GM21723 (cell line): Measurements from ENCODE around the gene C1QB.

Experiments
- ATAC-seq: cut with Tn5 transposase; IDR thresholded peaks from one replicate; pipeline ENCODE4 v1.9.1; 2021; ENCODE audit warnings: mild to moderate bottlenecking, moderate library complexity; ENCODE audit not compliant: unreplicated experiment

The C1QB gene, protein sequence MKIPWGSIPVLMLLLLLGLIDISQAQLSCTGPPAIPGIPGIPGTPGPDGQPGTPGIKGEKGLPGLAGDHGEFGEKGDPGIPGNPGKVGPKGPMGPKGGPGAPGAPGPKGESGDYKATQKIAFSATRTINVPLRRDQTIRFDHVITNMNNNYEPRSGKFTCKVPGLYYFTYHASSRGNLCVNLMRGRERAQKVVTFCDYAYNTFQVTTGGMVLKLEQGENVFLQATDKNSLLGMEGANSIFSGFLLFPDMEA

DNA sequence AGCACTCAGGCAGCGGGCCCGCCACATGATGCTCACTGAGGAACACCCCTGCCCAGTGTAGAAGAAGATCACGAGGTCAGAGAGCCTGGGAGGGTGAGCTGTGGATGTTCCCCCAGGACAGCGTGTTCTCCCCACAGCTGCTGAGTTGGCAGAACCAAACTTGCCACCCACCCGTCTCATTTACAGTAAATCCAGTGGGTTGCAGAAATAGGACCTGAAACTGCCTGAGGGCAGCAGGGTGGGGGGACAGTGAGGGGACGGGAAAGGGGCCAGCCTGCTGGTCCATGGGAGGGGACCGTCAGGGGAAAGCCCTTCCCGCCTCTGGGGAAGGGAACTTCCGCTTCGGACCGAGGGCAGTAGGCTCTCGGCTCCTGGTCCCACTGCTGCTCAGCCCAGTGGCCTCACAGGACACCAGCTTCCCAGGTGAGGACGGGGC is at the start of gene C1QB:
Gene C1QB (plus strand): TSS at position 356 of the 436 bp plus-strand sequence. CDS start 6,227 bp downstream, outside the sequence.
- no peak for ATAC-seq

DNA sequence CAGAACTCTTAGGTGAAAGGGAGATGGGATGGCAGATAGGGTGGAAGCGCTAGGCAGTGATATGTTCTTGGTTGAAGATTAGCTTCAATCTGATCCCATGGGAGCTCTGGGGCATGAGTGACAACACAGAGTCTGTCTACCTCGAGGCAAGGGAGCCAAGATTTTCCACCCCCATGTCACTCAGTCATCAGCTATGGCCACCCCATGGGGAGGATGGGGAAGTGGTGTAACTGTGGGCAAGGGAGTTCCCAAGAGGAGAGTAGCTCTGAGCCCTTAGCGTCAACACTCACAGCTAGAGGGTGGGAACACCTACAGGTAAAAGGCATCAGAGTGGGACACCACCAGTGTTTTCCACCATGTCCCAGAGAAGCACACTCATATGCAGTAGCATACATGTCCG is 46.9 kb upstream of the C1QB start:
- no peak for ATAC-seq

DNA sequence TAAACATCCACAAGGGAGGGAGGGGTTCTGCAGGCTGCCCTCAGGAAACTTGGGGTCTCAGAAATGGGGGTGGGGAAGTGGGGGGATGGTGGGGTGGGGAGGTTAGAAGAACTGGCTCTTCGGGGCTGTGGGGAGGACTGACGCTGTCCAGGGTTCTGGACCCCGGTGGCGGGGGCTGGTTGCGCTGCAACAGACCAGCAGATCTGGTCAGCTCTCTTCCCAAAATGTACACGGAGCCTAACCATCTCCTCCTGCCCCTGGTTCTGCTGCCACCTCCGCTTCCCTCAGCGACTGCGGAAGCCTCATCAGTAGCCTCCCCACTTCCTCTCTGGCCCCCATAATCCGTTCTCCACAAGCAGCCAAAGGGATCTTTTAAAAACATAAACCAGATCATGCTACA is 45.9 kb upstream of the C1QB start:
- ATAC-seq: no peak

DNA sequence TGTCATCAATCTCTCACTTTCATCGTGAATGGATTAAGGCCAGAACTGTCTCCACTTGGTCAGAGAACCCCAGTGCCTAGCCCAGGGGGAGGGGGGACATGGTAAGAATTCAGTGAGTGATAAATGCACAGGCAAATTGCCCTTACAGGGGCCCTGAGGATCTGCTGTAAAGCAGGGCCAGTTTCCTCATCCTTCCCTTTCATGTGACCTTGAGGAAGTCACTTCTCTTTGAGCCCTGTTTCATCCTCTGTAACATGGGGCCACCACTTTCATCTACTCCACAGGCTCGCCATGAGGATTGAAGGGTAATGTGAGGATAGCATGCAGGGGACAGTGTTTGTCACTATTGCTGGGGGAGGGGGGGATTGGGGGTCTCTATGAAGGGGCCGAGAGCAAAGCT is 44.7 kb upstream of the C1QB start:
- no peak for ATAC-seq

DNA sequence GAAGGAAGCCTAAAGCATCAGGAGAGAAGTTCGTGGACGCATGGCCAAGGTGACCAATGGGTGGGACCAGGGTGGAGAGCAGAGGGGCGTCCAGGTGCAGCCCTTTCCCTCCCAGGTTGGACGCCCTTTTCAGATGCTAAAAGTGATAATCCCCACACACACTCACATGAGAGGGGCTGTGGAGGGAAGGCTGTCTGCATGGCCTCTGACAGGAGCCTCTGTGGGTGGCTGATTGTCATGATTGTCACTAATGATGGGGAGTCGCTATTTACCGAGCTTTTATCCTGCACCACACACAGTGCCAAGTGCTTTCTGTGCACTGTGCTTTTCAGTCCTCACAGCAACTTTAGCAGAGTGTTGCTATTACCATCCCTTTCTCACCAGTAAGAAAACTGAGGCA is 43.7 kb upstream of the C1QB start:
- no peak for ATAC-seq

DNA sequence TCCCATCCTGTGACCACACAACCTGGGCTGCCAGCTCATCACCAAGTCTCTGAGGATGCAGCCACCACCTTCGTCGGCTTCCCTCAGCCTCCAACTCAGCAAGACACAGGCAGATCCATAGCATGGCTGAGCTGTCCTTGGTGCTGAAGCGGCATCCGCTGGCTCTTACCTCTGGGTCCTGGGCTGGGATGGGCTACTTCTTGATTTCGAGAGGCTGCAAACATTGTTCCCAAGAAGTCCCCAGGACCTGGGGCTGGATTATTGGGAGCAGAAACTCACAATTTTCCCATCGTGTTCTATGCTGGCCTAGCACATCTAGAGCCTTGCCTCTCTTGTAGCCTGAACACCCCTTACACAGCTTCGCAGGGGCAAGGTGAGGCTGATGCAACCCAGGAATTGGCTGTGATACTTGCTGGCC is 41.5 kb upstream of the C1QB start:
- no peak for ATAC-seq

DNA sequence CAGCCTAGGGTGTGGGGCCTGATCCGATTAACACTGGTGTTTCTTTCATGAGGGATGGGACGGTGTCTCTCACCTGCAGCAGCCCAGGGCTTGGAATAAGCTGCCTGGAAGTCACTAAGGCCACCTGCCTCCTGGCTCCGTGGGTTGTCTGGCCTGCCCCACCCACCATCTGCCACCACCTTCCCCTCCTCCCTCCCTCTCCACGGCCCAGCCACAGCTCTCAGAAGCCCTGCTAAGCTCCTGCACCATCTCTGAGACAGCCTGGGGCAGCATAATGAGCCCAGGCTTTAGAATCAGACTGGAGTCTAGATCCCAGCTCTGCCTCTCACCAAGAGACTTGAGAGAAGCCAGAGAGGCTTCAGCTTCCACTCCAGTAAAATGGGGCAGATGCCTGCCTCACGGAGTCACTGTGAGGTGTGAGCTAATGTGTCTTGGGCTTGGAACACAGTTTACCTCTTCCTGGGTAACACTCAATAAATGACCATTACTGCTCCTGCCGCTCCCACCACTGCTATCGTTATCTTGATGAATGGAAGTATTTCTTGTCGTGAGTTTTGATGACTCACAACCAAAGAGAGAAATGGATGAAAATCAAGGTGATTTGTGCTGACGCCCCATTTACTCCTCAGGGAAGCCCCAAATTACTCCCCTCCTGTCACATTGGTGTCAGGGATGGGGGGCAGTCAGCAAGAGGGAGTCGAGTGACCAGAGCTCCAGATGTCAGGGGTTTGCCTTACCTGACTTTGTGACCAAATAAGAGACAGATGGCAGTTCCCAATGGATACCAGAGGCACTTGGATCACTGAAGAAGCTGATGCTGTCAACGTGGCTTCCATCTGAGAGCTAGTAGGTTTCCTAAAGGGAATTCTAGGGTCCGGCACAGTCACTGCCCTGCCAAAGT is 40.1 kb upstream of the C1QB start:
- ATAC-seq: no peak

DNA sequence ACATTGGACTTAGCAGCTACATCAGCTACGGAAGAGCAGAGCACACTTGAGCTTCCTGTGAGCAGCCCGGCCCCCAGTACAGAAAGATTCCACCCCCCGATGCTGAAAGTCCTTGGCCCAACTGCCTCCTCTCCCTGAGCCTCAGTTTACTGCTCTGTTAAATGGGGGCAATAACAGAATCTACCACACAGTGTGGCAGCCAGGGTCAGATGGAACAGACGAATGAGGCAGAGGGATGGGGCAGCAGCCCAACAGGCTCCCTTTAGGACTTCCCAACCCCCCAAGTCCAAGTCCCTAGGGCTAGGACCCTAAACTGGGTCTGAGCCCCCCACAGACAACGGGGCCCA is 39.5 kb upstream of the C1QB start:
- ATAC-seq: no peak

DNA sequence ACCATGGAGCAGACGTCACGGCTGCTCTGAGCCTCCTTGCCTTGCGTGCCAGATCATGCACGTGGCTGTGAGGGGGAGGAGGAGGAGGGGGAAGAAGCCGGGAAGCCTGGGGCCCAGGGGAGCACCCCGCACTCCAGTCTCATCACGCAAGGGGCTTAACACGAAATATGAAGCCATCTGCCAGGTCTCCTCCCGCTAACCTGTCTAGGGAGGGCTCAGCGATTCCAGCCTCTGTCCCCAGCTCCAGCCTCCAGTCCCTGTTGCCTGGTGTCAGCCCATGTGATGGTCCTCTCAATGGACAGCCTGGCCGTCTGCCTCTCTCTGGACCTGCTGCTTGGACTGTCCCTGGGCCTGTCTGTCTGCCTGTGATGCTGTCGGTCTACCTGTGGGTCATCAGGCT is 39.1 kb upstream of the C1QB start:
- no peak for ATAC-seq

DNA sequence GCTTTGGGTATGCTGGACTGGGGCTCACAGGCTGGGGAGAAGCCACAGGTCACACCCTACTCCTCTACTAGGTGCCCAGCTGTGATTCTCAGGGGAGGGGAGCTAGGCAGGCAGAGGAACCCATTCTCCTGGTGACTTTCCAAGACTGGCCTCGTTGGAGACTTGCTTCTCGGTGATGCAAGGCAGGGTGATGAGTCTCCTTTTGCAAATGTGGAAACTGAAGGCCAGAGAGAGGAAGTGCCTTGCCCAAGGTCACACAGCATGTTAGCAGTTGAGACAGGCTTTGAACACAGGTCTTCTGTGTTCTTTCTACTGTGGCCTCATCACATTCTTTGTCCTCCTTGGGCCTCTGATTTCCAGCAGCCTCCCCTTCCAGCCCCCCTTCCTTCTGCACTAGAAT is 37.1 kb upstream of the C1QB start:
- ATAC-seq: no peak

DNA sequence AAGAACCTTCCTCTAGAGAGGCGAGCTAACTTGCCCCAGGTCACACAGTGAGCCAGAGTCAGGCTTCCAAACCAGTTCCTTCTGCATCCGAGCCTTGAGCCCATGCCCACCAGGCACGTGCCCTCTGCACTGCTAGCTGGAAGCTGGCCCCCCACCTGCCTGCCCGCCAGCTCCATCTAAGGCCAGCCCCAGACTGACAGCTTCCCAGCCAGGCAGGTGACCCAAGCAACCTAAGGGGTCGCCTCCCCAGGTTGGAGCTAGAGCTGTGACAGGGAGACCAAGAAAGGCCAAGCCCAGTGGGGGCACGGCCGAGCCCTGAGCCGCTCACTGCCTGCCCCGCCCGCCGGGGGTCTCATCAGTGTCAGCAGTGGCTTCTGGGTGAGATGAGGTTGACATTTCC is 36.5 kb upstream of the C1QB start:
- ATAC-seq: no peak

DNA sequence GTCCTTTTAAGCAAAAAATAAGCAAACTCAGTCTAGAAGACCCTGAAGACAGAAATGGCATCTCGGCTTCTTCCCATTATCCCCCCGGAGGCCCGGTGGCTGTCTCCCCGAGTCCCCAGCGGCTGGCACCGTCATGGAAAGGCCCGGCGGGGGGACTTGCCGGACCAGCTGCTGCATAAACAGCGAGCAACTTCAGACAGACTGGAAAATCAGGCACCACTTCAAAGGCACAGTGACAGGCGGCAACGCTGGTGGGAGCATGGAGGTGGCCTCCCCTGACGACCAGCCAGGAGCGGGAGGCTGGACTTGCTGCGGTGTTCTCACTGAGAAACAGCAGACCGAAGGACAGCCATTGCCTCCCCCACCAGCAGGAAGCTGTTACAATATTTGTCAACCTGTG is 35.0 kb upstream of the C1QB start:
- no peak for ATAC-seq

DNA sequence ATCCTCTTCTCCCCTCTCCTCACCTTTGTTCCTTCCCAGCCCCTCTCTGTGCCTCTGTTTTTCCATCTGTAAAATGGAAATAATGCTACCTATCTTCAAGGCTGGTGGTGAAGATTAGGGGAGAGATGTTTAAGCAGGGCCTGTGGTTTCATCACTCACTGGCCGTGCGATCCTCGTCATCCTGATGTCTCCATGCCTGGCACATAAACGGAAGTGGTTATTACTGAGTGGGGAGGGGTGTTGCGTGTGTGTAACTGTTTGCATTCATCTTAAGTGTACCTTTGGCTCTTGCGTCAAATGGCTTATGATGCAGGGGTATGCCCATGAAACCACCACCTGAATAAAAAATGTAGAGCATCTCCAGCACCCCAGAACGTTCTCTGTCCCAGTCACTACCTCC is 33.8 kb upstream of the C1QB start:
- ATAC-seq: no peak

DNA sequence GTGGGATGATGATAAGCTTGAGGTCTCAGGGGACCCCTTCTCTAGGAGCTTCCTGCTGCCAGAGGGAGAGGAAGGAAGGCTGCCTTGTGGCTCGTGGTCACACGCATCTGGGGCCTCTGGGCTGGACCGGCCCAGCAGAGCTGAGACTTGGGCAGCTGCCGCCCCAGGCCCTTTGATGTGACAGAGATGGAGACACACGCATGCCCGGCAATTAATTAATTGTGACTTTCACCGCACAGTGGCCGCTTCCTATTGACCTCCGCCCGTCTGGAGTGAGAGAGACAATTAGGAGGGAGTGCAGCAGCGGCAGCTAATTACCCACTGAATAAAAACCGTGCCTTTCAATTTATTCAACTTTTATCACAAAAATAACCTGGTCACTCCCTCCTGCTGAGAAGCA is 33.2 kb upstream of the C1QB start:
- no peak for ATAC-seq

DNA sequence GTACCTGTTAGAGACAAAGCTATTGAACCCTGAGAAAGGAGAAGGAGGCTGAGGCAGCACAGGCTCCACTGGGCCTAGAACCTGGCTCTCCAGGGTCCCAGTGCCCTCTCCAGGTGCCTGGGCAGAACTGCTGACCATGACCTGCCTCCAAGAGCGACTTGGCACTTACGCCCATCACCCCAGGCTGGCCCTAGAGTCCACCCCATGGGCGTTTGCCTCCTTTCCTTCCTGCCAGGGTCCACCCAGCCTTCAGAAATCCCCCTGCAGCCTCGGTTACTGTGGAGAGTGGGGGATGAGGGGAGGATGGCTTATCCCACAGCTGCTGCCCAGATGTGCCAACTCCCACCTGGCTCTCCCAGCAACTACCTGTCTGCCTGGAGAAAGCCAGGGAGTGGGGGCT is 31.3 kb upstream of the C1QB start:
- ATAC-seq: no peak

DNA sequence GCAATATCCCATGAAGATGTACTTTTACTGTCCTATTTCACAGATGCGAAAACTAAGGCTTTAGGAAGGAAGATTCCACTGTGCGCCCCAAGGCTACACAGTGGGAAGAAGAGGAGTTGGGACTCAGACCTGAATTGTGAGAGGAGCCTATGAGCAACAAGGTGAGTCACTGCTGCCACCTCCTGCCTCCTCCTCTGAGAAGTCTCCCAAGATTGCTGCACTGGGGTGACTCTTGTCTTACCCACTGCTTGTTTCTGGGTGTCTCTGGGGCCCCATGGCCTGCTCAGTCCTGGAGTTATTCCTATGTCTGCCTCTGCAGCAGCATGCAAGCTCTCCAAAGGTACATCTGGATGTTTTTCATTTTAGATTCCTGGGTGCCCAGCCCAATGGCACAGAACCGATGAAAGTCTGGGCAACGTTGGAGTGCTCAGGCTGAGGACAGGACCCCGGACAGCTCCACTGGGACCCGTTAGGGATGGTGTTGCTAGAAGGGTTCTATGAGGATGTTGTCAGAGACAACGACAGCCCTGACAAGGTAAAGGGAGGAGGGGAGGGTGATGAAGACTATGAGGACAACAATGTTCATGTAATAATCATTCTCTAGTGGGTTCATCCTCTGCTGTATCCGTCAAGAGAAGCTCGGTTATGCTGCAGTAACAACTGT is 27.6 kb upstream of the C1QB start:
- no peak for ATAC-seq

DNA sequence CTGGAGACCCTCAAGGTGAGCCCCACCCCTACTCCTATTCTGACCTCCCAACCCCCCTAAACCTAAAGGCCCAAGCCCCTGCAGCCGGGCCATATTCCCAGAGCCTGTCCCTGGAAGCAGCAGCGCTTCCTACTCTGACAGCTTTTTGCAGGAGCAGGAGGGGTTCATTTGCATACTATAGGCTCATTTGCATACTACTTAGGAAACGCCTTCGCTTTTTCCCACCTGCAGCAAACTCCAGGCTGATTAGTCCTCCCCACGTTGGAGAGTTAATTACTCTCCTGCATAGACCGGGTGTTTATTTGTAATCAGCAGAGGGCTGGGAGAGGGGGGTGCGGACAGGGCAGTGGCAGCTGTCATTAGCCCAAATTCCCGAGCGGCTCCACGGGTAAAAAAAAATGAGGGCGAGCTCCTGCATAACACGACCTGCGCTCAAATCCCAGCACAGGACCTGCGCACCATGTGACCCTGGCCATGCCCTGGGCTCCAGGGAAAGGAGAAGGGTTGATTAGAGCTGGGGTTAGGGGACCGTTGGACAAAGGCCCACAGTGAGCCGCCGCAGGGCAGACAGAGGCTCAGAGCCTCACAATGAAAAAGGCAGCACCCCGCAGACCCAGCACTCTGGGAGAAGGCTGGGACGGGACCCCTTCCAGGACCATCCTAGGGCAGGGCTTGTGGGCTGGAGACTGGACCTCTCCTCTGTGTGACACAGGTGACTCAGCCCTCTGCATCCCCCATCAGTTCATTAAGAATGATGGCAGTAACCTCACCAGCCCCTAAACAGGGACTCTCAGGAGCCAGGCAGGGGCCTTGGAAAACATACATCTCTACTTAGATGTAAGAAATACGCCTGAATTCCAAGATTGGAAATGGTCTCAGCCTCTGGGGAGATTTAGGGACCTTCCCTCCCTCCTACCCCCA is 26.5 kb upstream of the C1QB start:
- no peak for ATAC-seq

DNA sequence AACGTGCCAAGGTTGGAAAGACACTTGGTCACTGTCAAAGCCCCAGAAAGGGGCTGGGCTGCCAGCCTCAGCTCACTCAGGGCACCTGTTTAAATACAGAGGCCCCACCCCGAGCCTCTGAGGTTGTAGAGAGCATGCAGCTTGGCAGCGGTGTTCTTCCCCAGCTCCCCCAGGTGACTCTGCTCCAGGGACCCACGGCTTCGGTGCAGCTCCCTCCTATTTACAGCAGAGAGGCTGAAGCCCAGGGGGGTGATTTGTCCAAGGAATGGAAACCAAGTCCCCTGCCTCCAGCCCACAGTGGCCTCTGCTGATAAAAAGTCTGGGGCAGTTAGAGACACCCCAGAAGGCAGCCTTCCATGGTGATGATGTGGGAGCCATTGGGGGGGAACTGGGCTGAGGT is 25.7 kb upstream of the C1QB start:
- ATAC-seq: no peak

DNA sequence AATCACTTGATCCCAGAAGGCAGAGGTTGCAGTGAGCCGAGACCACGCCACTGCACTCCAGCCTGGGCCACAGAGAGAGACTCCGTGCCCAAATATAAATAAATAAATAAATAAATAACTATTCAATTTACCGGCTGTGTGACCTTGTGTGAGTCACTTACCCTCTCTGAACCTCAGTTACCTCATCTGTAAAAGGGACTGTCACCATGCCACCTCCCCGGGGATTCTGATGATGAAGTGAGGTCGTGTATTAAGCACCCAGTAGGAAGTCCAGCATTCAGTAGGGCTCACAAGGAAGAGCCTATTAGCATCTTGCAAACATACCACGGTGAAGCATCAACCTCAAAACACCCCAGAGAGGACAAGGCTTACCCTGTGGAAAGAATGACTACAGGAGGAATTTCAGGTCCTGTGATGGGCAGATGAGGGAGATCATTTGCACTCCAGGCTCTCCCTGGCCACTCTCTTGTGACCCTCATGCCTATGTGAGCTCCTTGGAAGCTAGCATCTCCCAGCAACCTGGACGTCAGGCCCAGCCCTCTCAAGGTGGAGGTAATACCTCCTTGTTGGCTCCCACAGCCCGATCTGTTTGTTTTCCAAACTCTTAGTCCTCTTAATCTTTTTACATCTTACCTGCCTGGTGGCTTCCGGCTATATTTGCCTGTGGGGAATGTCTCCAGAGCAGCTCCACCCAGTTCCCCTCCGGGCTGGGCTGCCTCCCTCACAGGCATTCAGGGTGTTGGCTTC is 24.2 kb upstream of the C1QB start:
- ATAC-seq: no peak

DNA sequence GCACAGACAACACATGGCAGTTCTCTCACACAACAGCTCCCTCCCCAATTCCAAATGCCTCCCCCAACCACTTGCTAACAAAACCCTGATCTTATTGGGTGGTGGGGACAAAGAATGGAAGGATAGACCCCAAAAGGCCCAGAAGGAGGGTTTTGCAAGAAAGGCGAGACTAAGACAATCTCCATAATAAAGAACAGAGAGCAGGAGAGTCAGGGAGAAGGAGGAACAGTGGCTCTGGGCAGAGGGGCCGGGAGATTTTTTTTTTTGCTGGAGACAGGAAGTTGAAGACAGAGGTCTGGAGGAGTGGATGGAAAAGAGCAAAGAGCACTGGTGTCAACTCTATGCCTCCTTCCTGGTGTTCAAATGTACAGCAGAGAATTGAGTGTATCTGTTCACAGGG is 23.1 kb upstream of the C1QB start:
- no peak for ATAC-seq
